Measurements from ENCODE around the gene GTPBP6. TPM values are rescaled to one million over a fixed set of nuclear protein-coding genes. Genes with fewer than 3 reads are reported as not detected.

The GTPBP6 gene
- total RNA-seq, 1 donor: 28.8 TPM

DNA sequence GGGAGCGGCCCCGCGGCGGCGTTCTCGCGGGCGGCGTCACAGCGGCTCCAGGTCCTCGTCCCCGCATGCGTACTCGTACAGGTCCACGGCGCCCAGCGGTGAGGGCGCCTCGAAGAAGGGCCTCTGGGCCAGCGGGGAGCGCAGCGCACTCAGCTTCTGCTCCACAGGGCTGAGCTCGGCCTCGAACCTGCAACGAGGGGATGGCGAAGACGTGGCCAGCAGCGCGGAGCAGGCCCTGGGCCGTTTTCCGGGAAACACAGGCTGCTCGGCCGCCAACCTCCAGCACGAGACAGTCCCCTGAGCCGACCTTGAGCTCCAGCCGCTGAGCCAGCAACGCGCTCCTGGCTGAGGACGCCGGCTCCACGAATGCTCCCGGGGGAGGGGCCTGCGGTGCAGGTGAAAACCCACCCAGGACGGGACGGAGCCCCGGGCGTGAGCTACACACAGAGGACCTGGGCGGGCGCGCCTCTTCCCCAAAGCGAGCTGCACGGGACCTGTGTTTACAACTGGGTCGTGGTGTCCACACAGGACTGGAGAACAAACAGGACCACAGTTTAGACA, 15.8 kb upstream of the GTPBP6 start:
- H3K4me3 ChIP-seq (ENCODE audit: low read depth, low read length): no peak overlapping the region
- TF ChIP-seq, protein P1, sequence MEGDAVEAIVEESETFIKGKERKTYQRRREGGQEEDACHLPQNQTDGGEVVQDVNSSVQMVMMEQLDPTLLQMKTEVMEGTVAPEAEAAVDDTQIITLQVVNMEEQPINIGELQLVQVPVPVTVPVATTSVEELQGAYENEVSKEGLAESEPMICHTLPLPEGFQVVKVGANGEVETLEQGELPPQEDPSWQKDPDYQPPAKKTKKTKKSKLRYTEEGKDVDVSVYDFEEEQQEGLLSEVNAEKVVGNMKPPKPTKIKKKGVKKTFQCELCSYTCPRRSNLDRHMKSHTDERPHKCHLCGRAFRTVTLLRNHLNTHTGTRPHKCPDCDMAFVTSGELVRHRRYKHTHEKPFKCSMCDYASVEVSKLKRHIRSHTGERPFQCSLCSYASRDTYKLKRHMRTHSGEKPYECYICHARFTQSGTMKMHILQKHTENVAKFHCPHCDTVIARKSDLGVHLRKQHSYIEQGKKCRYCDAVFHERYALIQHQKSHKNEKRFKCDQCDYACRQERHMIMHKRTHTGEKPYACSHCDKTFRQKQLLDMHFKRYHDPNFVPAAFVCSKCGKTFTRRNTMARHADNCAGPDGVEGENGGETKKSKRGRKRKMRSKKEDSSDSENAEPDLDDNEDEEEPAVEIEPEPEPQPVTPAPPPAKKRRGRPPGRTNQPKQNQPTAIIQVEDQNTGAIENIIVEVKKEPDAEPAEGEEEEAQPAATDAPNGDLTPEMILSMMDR (IDR thresholded peaks at IDR 0.05; ENCODE audit: insufficient read depth, low read length): no peak
- no peak for DNase-seq (ENCODE audit: low read depth)

DNA sequence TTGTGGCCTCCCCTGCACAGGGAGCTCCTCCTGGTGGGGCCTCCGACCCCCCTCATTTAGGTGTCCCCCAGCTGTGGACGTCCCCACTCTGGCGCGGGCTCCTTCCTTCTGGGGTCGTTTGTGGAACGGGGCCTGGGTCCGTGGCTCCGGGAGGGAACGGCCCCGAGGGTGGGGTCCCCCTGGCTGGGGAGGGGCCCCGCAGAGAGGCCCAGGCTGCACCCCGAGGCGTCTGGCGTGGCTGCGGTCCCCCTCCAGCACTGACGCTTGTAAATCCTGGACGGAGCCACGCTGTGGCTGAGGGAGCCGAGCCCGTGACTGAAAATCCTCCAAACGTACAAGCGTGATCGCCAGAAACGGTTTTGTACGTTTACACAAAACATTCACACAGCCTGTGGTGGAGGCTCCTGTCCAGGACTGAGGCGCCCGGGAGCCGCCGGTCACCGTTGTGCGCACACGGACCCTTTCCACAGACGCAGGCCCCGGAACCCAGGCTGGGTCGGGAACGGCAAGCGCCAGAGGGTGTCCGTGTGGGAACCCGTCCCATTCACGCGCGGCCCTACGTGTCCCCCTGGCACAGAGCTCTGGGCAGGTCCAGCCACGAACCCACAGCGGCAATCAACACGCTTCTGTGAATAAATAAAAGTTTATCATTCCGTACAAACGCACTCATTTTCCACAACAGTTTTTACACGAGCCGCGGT, 15.2 kb upstream of the GTPBP6 start:
- no peak overlapping the region for H3K4me3 ChIP-seq (ENCODE audit: low read depth, low read length)
- TF ChIP-seq, protein P1 (IDR thresholded peaks at IDR 0.05; ENCODE audit: insufficient read depth, low read length): no peak
- DNase-seq (ENCODE audit: low read depth): no peak

DNA sequence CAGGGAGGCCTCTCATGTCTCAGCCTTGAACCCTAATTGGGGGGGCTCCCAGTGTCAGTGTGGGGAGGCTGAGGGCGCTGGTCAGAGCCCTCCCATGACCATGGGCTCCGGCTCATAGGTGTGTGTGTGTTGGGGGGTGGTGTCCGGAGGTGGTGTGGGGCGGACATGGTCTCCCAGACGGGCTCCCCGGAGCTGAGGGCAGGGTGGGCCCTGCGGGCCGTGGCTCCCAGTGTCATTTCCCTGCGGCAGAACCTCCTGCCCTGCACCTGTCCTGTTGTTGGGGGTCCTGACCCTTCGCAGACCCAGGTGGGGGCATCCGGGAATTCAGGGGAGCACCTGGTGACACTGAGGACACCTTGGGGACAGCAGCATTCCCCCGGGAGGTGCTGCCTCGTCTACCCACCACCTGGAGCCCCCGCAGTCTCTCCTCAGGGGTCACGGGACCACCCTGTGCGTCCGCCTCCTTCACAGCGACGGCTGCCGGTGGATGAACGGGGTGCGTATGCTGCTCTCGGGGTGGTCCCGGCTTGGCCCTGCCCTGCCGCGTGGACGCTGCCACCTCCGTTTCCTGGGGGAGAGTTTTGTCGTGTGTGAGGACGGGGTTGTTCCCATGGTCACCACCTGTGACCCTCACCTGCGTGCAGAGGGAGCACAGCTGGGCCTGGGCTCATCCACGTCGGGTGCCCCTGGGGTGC, 14.5 kb upstream of the GTPBP6 start:
- H3K4me3 ChIP-seq (ENCODE audit: low read depth, low read length): no peak overlapping the region
- TF ChIP-seq, protein P1 (IDR thresholded peaks at IDR 0.05; ENCODE audit: insufficient read depth, low read length): no peak
- DNase-seq (ENCODE audit: low read depth): no peak

DNA sequence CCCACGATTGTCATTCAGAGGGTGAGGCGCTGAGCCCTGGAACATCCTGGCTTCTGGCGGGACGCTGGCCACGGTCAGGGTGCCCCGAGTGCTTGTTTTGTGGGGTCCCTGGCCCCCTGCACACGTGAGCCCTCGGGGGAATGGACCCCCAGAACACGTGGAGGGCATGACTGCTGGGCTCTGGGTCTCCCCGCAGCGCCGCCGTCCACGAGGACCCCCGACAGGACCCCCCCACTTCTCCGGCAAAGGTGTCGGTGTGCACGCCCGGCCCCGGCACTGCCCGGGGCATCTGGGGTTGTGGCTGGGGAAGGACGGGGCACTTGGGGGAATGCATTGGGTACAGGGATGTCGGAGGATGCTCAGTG, 13.9 kb upstream of the GTPBP6 start:
- TF ChIP-seq, protein P1 (IDR thresholded peaks at IDR 0.05; ENCODE audit: insufficient read depth, low read length): no peak
- no peak overlapping the region for H3K4me3 ChIP-seq (ENCODE audit: low read depth, low read length)
- DNase-seq (ENCODE audit: low read depth): no peak

DNA sequence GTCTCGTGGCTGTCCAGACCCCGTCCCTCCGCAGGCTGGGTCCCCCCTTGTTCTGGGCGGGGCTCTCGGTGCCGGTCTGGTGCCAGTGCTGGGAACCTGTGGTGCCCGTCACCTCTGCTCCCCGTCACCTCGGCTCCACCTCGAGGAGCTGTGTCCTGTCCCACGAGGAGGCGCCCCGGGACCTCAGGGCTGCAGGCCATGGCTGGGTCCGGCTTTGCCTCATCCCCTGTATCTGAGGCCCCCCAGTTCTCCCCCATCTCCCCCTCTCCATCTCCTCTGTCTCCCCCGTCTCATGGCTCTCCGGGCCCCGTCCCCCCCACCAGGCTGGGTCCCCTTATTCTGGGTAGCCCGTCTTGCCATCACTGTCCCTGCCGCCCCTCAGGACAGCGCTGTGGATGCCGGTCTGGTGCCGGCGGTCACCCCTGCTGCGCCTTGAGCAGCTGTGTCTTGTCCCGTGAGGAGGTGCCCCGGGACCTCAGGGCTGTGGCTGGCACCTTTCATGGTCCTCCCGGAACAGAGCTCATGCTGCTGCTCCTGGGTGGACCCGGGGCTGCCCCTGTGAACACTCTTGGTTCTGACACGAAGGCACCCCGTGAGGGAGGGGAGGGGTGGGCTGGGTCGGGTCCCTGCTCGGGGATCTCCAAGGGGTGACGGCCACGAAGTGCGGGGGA, 13.4 kb upstream of the GTPBP6 start:
- no peak for DNase-seq (ENCODE audit: low read depth)
- no peak overlapping the region for H3K4me3 ChIP-seq (ENCODE audit: low read depth, low read length)
- TF ChIP-seq, protein P1 (IDR thresholded peaks at IDR 0.05; ENCODE audit: insufficient read depth, low read length): no peak

DNA sequence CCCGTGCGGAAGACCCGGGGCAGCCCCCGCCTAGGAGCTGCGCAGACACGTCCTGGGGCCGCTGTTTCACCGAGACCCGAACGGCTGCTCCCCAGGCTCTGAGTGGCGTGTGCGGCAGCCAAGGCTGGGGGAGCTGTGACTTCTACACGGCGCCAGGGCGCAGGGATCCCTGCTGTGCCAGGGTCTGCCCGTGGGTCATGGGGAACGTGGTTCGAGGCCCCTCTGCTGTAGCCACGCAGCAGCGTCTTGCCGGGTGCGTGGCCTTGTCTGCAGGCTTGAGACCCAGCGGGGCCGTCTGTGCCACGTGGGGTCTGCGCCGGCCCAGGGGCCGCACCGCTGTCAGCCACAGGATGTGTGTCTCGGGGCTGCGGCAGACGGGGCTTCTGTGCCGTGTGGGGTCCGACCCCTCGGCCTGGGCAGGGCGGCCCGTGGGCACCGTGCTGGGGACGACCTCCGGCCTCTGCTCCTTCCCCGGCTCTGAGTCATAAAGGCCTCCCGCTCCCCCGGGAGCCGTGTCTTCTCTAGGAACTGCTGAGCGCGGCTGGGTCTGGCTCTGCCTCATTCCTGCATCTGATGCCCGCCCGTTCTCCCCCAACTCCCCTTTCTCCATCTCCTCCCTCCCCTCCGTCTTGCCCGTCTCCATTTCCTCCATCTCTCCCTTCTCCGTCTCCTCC, 12.7 kb upstream of the GTPBP6 start:
- TF ChIP-seq, protein P1 (IDR thresholded peaks at IDR 0.05; ENCODE audit: insufficient read depth, low read length): no peak
- H3K4me3 ChIP-seq (ENCODE audit: low read depth, low read length): peak overlapping the region; percentile 22
- peak; percentile 28 for DNase-seq (ENCODE audit: low read depth)
